IPS-NIHi7 (cell line): ENCODE data around the gene PARD3.
"Not testable (repeated sequence)": the region's sequence is repeated elsewhere in the genome, so short reads cannot be mapped to it uniquely, and the experiment has no call there.

Experiments used
- DNase-seq: peaks from one replicate; pipeline ENCODE4 v3.0.0; 2012; ENCODE audit warnings: mixed read lengths; ENCODE audit errors: extremely low spot score

Gene PARD3

GRCh38 chr10:34742456-34742855, 72.6 kb downstream of the PARD3 start:
- DNase-seq, result no peak

GRCh38 chr10:34741087-34741486, 74.0 kb downstream of the PARD3 start:
- not testable (repeated sequence) for DNase-seq

GRCh38 chr10:34740321-34740720, 74.8 kb downstream of the PARD3 start:
- DNase-seq, result no peak

GRCh38 chr10:34739915-34740314, 75.2 kb downstream of the PARD3 start:
- DNase-seq, result peak; percentile 86

GRCh38 chr10:34737772-34738169, 77.3 kb downstream of the PARD3 start:
- DNase-seq, result no peak

- DNase-seq, result no peak
Measured at GRCh38 chr10:34736976-34737771, 77.9 kb downstream of the PARD3 start.

- DNase-seq, result no peak
Measured at GRCh38 chr10:34734918-34735317, 80.2 kb downstream of the PARD3 start.

GRCh38 chr10:34732926-34733325, 82.2 kb downstream of the PARD3 start:
- DNase-seq, result peak; percentile 64

- no peak for DNase-seq
Measured at GRCh38 chr10:34731885-34732701, 83.0 kb downstream of the PARD3 start.

GRCh38 chr10:34731213-34731612, 83.9 kb downstream of the PARD3 start:
- DNase-seq, result no peak

GRCh38 chr10:34730726-34731125, 84.4 kb downstream of the PARD3 start:
- DNase-seq, result no peak

- DNase-seq, result no peak
Measured at GRCh38 chr10:34729619-34730018, 85.5 kb downstream of the PARD3 start.

GRCh38 chr10:34728361-34728760, 86.7 kb downstream of the PARD3 start:
- DNase-seq, result no peak

- no peak for DNase-seq
Measured at GRCh38 chr10:34727595-34728033, 87.5 kb downstream of the PARD3 start.

- DNase-seq, result no peak
Measured at GRCh38 chr10:34726862-34727261, 88.2 kb downstream of the PARD3 start.

- no peak for DNase-seq
Measured at GRCh38 chr10:34723750-34724149, 91.3 kb downstream of the PARD3 start.

- no peak for DNase-seq
Measured at GRCh38 chr10:34722404-34722803, 92.7 kb downstream of the PARD3 start.

- no peak for DNase-seq
Measured at GRCh38 chr10:34721208-34721840, 93.8 kb downstream of the PARD3 start.

- no peak for DNase-seq
Measured at GRCh38 chr10:34719746-34720145, 95.3 kb downstream of the PARD3 start.

GRCh38 chr10:34719328-34719727, 95.8 kb downstream of the PARD3 start:
- DNase-seq, result no peak

- no peak for DNase-seq
Measured at GRCh38 chr10:34717429-34717828, 97.7 kb downstream of the PARD3 start.

- DNase-seq, result no peak
Measured at GRCh38 chr10:34716958-34717357, 98.1 kb downstream of the PARD3 start.
